Fibroblast of villous mesenchyme (primary cell): ENCODE data around the gene TSPAN2. TPM values are rescaled to one million over a fixed set of nuclear protein-coding genes. Genes with fewer than 3 reads are reported as not detected.

Experiments used
- DNase-seq: peaks from one replicate; pipeline ENCODE4 v3.0.0-alpha.2; 2010; ENCODE audit warnings: low read depth
- H3K4me3 ChIP-seq: 2 replicates; pipeline ENCODE4 v1.5.1; 2011; ENCODE audit warnings: low read depth, mild to moderate bottlenecking, low read length
- CTCF ChIP-seq: IDR thresholded peaks from 2 replicates; pipeline ENCODE4 v1.5.1; 2012; ENCODE audit warnings: low read depth, mild to moderate bottlenecking, low read length; ENCODE audit not compliant: insufficient read depth
- total RNA-seq: library from RNA; depleted of rRNA; stranded (reverse); fragments of >200 nt; gene quantifications from 2 replicates; pipeline ENCODE4 v1.2.3, GENCODE V29; 2012

Gene TSPAN2
- total RNA-seq, 1 donor = under 0.01 TPM

- no peak for DNase-seq
- no peak for TF ChIP-seq CTCF
- no peak overlapping the region for H3K4me3 ChIP-seq
These were observed 11.3 kb downstream of the TSPAN2 start for GRCh38 chr1:115077984-115078330.

GRCh38 chr1:115077286-115077983 lies 11.9 kb downstream of the TSPAN2 start:
- H3K4me3 ChIP-seq = no peak overlapping the region
- TF ChIP-seq CTCF = no peak
- no peak for DNase-seq

GRCh38 chr1:115076384-115076915 lies 12.9 kb downstream of the TSPAN2 start:
- no peak for DNase-seq
- no peak for TF ChIP-seq CTCF
- no peak overlapping the region for H3K4me3 ChIP-seq

- no peak overlapping the region for H3K4me3 ChIP-seq
- TF ChIP-seq CTCF = no peak
- no peak for DNase-seq
These were observed 14.3 kb downstream of the TSPAN2 start for GRCh38 chr1:115074839-115075534.

- no peak for DNase-seq
- TF ChIP-seq CTCF = no peak
These were observed 15.8 kb downstream of the TSPAN2 start for GRCh38 chr1:115073298-115074087.

GRCh38 chr1:115071012-115071664 lies 18.2 kb downstream of the TSPAN2 start:
- H3K4me3 ChIP-seq = no peak overlapping the region
- DNase-seq = no peak
- no peak for TF ChIP-seq CTCF

More at GRCh38 chr1:115073298-115074087, 15.8 kb downstream of the TSPAN2 start:
- H3K4me3 ChIP-seq = no peak overlapping the region
